Testis (tissue), 2 donors: ENCODE measurements around the gene TCIRG1.
"Not testable (repeated sequence)": the region's sequence is repeated elsewhere in the genome, so short reads cannot be mapped to it uniquely, and the experiment has no call there.

Experiments
- POLR2A ChIP-seq: fragments of 450-650 bp; IDR thresholded peaks from one replicate; pipeline ENCODE4 v1.6.1; 2017; ENCODE audit warnings: antibody characterized with exemption, mild to moderate bottlenecking, moderate library complexity
- TF ChIP-seq, protein P1 (sequence below), 3 experiments: fragments of 450-650 bp in 2 of 3; fragments of 200-600 bp in 1 of 3; sonication (generic) in 1 of 3; IDR thresholded peaks; one replicate each; pipeline ENCODE4 v1.5.1; 2016 to 2019; ENCODE audit warnings: antibody characterized with exemption in 3 of 3, mild to moderate bottlenecking in 2 of 3, moderate library complexity in 1 of 3

- TF ChIP-seq, protein P1, sequence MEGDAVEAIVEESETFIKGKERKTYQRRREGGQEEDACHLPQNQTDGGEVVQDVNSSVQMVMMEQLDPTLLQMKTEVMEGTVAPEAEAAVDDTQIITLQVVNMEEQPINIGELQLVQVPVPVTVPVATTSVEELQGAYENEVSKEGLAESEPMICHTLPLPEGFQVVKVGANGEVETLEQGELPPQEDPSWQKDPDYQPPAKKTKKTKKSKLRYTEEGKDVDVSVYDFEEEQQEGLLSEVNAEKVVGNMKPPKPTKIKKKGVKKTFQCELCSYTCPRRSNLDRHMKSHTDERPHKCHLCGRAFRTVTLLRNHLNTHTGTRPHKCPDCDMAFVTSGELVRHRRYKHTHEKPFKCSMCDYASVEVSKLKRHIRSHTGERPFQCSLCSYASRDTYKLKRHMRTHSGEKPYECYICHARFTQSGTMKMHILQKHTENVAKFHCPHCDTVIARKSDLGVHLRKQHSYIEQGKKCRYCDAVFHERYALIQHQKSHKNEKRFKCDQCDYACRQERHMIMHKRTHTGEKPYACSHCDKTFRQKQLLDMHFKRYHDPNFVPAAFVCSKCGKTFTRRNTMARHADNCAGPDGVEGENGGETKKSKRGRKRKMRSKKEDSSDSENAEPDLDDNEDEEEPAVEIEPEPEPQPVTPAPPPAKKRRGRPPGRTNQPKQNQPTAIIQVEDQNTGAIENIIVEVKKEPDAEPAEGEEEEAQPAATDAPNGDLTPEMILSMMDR (IDR thresholded peaks at IDR 0.05) = not testable (repeated sequence)
- TF ChIP-seq POLR2A = not testable (repeated sequence)
Measured at GRCh38 chr11:67994387-67994786, 44.4 kb upstream of the TCIRG1 start.
